T-helper 1 cell (primary cell): Measurements from ENCODE around the gene TUBB4A.
"Not testable (repeated sequence)": the region's sequence is repeated elsewhere in the genome, so short reads cannot be mapped to it uniquely, and the experiment has no call there.

Source experiments
- DNase-seq, 5 donors: peaks; one replicate each; pipeline ENCODE4 v3.0.0-alpha.2; 2012 to 2020

The TUBB4A gene

GRCh38 chr19:6522712-6523111 is 20.6 kb upstream of the TUBB4A start:
- DNase-seq: no peak

- peak in 4 of 5 donors; percentile 25 to 56 (median 47) for DNase-seq
These were observed 19.9 kb upstream of the TUBB4A start for GRCh38 chr19:6521718-6522646.

- DNase-seq: no peak
These were observed 17.2 kb upstream of the TUBB4A start for GRCh38 chr19:6519289-6519688.

- DNase-seq: no peak
These were observed 16.2 kb upstream of the TUBB4A start for GRCh38 chr19:6518145-6518911.

- DNase-seq: peak; percentile 79 to 90 (median 85)
These were observed 14.7 kb upstream of the TUBB4A start for GRCh38 chr19:6516659-6517291.

- peak; percentile 35 to 90 (median 46) for DNase-seq
These were observed 14.0 kb upstream of the TUBB4A start for GRCh38 chr19:6516018-6516658.

- no peak for DNase-seq
These were observed 12.9 kb upstream of the TUBB4A start for GRCh38 chr19:6514926-6515544.

GRCh38 chr19:6514089-6514488 is 12.0 kb upstream of the TUBB4A start:
- DNase-seq: no peak

GRCh38 chr19:6510618-6511017 is 8.5 kb upstream of the TUBB4A start:
- no peak for DNase-seq

- DNase-seq: no peak
These were observed 7.2 kb upstream of the TUBB4A start for GRCh38 chr19:6509118-6509971.

- DNase-seq: not testable (repeated sequence)
These were observed 6.1 kb upstream of the TUBB4A start for GRCh38 chr19:6508028-6508771.

- DNase-seq: no peak
These were observed 1.5 kb upstream of the TUBB4A start for GRCh38 chr19:6503407-6504201.

GRCh38 chr19:6500837-6501739 is 1.0 kb downstream of the TUBB4A start:
- DNase-seq: no peak

- no peak for DNase-seq
These were observed 2.9 kb downstream of the TUBB4A start for GRCh38 chr19:6499052-6499790.

GRCh38 chr19:6498294-6499036 is 3.6 kb downstream of the TUBB4A start:
- no peak for DNase-seq

GRCh38 chr19:6495947-6496346 is 6.2 kb downstream of the TUBB4A start:
- no peak for DNase-seq

GRCh38 chr19:6494438-6495036 is 7.6 kb downstream of the TUBB4A start:
- no peak for DNase-seq
